WTC11 (cell line): ENCODE data around the gene KLF7. TPM values are rescaled to one million over a fixed set of nuclear protein-coding genes. Genes with fewer than 3 reads are reported as not detected.

ENCODE experiments used
- ATAC-seq: fragments of 200-7000 bp; cut with Tn5 transposase; 2 replicates; pipeline ENCODE4 v1.10.0; 2021; ENCODE audit warnings: mild to moderate bottlenecking, moderate library complexity
- CTCF ChIA-PET: fragments of 300-600 bp; sonication (Branson Sonifier 250); formaldehyde crosslinking; loops from one replicate; lab custom pipeline; 2021; ENCODE audit warnings: antibody characterized with exemption; lab: Charles Lee
- POLR2A ChIA-PET: fragments of 350-600 bp; sonication (Branson Sonifier 250); formaldehyde crosslinking; loops from one replicate; lab custom pipeline; 2021; ENCODE audit warnings: antibody characterized with exemption; lab: Charles Lee
- DNase-seq: peaks from one replicate; pipeline ENCODE4 v3.0.0; 2021; ENCODE audit warnings: low spot score
- H3K27ac Mint-ChIP-seq: 2 replicates; pipeline ENCODE4 v1.8.0; 2021; ENCODE audit warnings: mixed read lengths
- H3K27me3 Mint-ChIP-seq: 2 replicates; pipeline ENCODE4 v1.8.0; 2021; ENCODE audit warnings: low read depth, mild to moderate bottlenecking, moderate library complexity, mixed read lengths
- H3K36me3 Mint-ChIP-seq: 2 replicates; pipeline ENCODE4 v1.8.0; 2021; ENCODE audit warnings: mixed read lengths
- H3K4me1 Mint-ChIP-seq: 2 replicates; pipeline ENCODE4 v1.8.0; 2022; ENCODE audit warnings: mixed read lengths
- H3K4me3 Mint-ChIP-seq: 2 replicates; pipeline ENCODE4 v1.8.0; 2021; ENCODE audit warnings: mild to moderate bottlenecking, moderate library complexity, mixed read lengths
- H3K9me3 Mint-ChIP-seq: 2 replicates; pipeline ENCODE4 v1.8.0; 2021; ENCODE audit warnings: mixed read lengths
- FOXP1 ChIP-seq: sonication (generic); formaldehyde crosslinking; IDR thresholded peaks from 2 replicates; pipeline ENCODE4 v1.8.0; 2022; ENCODE audit warnings: missing genetic modification reagents, mild to moderate bottlenecking, moderate library complexity, borderline replicate concordance
- JAZF1 ChIP-seq: fragments of 250-450 bp; sonication (Bioruptor Pico); IDR thresholded peaks from 2 replicates; pipeline ENCODE4 v1.9.0; 2021; ENCODE audit warnings: moderate library complexity, mild to moderate bottlenecking, inconsistent platforms
- RORB ChIP-seq: fragments of 250-450 bp; sonication (Bioruptor Pico); IDR thresholded peaks from 2 replicates; pipeline ENCODE4 v1.9.0; 2021; ENCODE audit warnings: mild to moderate bottlenecking
- SP1 ChIP-seq: sonication (generic); formaldehyde crosslinking; conservative IDR thresholded peaks from 2 replicates; pipeline ENCODE4 v1.8.1; 2022; ENCODE audit warnings: missing genetic modification reagents
- total RNA-seq: library from RNA; stranded (reverse); gene quantifications from 3 replicates; pipeline ENCODE4 v1.2.3, GENCODE V29; 2021
- TF ChIP-seq, protein P1 (sequence below): sonication (generic); formaldehyde crosslinking; IDR thresholded peaks from 2 replicates; pipeline ENCODE4 v1.8.1; 2023; ENCODE audit warnings: mild to moderate bottlenecking, missing genetic modification reagents
- TF ChIP-seq, protein P2 (sequence below): sonication (generic); formaldehyde crosslinking; IDR thresholded peaks from 2 replicates; pipeline ENCODE4 v1.8.1; 2022; ENCODE audit warnings: mild to moderate bottlenecking, missing genetic modification reagents, moderate library complexity, borderline replicate concordance
- TF ChIP-seq, protein P3 (sequence below): fragments of 250-450 bp; sonication (Bioruptor Pico); IDR thresholded peaks from 2 replicates; pipeline ENCODE4 v1.9.0; 2021; ENCODE audit warnings: mild to moderate bottlenecking
- TF ChIP-seq, protein P4 (sequence below): sonication (generic); formaldehyde crosslinking; IDR thresholded peaks from 2 replicates; pipeline ENCODE4 v1.8.0; 2023; ENCODE audit warnings: mild to moderate bottlenecking, missing genetic modification reagents
- TF ChIP-seq, protein P5 (sequence below): sonication (generic); formaldehyde crosslinking; IDR thresholded peaks from 2 replicates; pipeline ENCODE4 v1.8.1; 2023; ENCODE audit warnings: mild to moderate bottlenecking, missing genetic modification reagents, moderate library complexity
- TF ChIP-seq, protein P6 (sequence below): fragments of 200-600 bp; IDR thresholded peaks from 2 replicates; pipeline ENCODE4 v1.8.0; 2022; ENCODE audit warnings: antibody characterized with exemption

The KLF7 gene
- total RNA-seq, 1 experiment from 2014 or later: 25.4 TPM

DNA sequence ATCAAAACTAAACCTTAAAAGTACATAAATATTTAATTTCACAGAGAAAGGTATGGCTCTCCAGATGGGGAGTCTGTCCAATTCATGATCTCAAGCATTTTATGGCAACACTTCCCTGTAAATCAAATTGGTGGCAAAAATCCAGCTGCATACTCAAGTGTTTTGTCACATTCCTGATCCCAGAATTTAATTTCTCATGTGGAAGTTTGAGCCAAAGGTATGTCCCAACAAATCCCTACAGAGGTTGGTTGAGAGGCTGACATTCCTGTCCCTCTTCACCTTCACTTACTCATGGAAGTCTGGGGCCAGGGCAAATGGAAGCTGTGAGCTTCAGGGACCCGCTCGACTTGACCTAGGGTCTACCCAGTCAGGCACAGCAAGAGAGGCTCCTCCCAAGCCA is 17.7 kb downstream of the KLF7 start (continued):
- TF ChIP-seq, protein P1, sequence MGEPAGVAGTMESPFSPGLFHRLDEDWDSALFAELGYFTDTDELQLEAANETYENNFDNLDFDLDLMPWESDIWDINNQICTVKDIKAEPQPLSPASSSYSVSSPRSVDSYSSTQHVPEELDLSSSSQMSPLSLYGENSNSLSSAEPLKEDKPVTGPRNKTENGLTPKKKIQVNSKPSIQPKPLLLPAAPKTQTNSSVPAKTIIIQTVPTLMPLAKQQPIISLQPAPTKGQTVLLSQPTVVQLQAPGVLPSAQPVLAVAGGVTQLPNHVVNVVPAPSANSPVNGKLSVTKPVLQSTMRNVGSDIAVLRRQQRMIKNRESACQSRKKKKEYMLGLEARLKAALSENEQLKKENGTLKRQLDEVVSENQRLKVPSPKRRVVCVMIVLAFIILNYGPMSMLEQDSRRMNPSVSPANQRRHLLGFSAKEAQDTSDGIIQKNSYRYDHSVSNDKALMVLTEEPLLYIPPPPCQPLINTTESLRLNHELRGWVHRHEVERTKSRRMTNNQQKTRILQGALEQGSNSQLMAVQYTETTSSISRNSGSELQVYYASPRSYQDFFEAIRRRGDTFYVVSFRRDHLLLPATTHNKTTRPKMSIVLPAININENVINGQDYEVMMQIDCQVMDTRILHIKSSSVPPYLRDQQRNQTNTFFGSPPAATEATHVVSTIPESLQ (CRISPR knock-in tag): no peak
- TF ChIP-seq, protein P2, sequence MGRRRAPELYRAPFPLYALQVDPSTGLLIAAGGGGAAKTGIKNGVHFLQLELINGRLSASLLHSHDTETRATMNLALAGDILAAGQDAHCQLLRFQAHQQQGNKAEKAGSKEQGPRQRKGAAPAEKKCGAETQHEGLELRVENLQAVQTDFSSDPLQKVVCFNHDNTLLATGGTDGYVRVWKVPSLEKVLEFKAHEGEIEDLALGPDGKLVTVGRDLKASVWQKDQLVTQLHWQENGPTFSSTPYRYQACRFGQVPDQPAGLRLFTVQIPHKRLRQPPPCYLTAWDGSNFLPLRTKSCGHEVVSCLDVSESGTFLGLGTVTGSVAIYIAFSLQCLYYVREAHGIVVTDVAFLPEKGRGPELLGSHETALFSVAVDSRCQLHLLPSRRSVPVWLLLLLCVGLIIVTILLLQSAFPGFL (CRISPR knock-in tag): no peak
- TF ChIP-seq SP1 (CRISPR knock-in tag): no peak
- TF ChIP-seq, protein P3, sequence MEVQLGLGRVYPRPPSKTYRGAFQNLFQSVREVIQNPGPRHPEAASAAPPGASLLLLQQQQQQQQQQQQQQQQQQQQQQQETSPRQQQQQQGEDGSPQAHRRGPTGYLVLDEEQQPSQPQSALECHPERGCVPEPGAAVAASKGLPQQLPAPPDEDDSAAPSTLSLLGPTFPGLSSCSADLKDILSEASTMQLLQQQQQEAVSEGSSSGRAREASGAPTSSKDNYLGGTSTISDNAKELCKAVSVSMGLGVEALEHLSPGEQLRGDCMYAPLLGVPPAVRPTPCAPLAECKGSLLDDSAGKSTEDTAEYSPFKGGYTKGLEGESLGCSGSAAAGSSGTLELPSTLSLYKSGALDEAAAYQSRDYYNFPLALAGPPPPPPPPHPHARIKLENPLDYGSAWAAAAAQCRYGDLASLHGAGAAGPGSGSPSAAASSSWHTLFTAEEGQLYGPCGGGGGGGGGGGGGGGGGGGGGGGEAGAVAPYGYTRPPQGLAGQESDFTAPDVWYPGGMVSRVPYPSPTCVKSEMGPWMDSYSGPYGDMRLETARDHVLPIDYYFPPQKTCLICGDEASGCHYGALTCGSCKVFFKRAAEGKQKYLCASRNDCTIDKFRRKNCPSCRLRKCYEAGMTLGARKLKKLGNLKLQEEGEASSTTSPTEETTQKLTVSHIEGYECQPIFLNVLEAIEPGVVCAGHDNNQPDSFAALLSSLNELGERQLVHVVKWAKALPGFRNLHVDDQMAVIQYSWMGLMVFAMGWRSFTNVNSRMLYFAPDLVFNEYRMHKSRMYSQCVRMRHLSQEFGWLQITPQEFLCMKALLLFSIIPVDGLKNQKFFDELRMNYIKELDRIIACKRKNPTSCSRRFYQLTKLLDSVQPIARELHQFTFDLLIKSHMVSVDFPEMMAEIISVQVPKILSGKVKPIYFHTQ: no peak
- TF ChIP-seq, all 79 proteins: peak for 0

DNA sequence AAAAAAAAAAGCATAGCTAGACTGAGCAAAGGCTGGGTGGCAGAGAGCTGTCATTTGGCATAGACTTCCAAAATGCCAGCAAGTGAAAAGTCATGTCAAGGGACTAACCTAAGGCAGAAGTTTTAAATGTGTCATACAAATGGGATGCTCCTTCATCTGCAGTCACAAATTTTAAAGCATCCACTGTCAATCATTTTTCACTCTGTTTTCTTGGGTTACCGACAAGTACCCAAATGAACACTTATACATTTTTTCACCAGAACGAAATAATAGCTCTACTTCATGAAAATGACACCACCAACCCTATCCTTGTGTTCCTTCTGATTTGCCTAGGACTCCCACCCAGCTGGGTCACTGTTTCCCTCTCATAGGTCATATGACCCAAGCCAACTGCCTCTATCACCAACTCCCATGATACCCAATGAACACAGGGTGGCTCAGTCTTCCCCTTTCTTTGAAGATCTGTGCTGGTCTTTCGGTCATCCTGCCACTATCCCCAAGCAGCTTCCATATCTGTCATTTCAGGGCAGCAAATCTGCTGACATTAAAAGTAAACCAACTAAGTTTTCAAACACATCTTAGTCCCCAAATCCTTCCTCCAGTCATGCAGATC is 21.5 kb downstream of the KLF7 start:
- ChIA-PET CTCF (interaction anchor here (1.0 to 1.4 kb wide), 2 partner anchors 21 to 154 kb away, joined by 3 to 4 read pairs; partner anchors contain the start of gene KLF7), POLR2A (interaction anchor here (1.3 kb wide), 1 partner anchor 22 kb away, joined by 8 read pairs; the partner anchor contains the start of gene KLF7)
- DNase-seq (no peak), ATAC-seq (no peak)
- TF ChIP-seq, protein P4, sequence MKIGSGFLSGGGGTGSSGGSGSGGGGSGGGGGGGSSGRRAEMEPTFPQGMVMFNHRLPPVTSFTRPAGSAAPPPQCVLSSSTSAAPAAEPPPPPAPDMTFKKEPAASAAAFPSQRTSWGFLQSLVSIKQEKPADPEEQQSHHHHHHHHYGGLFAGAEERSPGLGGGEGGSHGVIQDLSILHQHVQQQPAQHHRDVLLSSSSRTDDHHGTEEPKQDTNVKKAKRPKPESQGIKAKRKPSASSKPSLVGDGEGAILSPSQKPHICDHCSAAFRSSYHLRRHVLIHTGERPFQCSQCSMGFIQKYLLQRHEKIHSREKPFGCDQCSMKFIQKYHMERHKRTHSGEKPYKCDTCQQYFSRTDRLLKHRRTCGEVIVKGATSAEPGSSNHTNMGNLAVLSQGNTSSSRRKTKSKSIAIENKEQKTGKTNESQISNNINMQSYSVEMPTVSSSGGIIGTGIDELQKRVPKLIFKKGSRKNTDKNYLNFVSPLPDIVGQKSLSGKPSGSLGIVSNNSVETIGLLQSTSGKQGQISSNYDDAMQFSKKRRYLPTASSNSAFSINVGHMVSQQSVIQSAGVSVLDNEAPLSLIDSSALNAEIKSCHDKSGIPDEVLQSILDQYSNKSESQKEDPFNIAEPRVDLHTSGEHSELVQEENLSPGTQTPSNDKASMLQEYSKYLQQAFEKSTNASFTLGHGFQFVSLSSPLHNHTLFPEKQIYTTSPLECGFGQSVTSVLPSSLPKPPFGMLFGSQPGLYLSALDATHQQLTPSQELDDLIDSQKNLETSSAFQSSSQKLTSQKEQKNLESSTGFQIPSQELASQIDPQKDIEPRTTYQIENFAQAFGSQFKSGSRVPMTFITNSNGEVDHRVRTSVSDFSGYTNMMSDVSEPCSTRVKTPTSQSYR: no peak
- TF ChIP-seq, protein P5, sequence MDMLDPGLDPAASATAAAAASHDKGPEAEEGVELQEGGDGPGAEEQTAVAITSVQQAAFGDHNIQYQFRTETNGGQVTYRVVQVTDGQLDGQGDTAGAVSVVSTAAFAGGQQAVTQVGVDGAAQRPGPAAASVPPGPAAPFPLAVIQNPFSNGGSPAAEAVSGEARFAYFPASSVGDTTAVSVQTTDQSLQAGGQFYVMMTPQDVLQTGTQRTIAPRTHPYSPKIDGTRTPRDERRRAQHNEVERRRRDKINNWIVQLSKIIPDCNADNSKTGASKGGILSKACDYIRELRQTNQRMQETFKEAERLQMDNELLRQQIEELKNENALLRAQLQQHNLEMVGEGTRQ (CRISPR knock-in tag): peak; percentile 37
- Mint-ChIP-seq H3K4me3 (no peak overlapping the region), H3K27me3 (no peaks in the 10 kb centered on the region), H3K27ac (0 out of 2 replicates have a peak overlapping the region, but pooled peaks have one; percentile 19), H3K36me3 (0 out of 2 replicates have a peak, but pooled peaks cover 5% of the 10 kb centered on the region), H3K4me1 (peaks cover 60% of the 10 kb centered on the region), H3K9me3 (no peaks in the 10 kb centered on the region)

DNA sequence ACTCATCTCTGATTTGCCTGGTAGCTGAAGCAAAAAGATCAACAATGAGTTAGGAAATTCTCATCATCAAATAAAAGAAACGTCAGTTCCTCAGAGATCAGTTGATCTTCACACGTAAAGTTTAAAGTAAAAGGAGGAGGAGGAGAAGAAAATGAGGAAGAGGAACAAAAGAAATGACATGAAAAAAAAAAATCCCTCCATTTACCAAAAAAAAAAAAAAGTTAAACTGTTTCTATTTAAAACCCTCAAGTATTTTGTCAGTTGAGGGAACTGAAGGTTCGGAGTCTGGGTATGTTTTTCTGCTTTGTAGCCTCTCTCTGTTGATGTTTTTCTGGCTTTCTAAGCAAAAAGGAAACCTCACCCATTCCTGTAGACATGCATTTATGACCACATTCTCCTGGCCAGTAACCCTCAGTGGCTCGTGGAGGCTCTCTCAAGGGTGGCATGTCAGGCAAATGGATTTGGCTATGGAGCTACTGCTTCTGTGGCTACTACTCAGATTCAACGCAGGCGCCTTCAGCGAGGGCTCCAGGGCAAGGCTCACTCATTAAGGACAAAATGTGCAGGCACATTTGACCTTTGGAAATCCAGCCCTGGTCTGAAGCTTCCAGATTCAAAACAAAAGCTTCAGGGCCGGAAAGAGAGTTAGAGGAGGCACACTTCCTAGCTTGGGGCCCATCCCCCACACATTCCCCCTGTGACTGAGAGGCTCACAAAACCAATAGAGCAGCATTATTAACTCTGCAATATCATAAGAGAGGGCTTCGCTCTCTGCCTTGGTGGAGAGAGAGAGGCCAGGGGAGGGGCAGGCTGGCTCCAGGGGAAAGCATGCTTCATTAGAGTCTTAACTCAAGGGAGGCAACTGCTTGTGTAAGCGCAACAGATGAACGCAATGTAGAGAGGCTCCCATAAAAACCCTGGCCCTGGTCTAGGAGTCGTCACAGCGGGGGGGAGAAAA is 22.3 kb downstream of the KLF7 start:
- Mint-ChIP-seq H3K27me3 (no peaks in the 10 kb centered on the region), H3K9me3 (no peaks in the 10 kb centered on the region), H3K36me3 (peaks cover 7% of the 10 kb centered on the region; the same call in 1 of the 2 replicates), H3K4me1 (peaks cover 60% of the 10 kb centered on the region), H3K27ac (peak overlapping the region; percentile 46), H3K4me3 (no peak overlapping the region)
- ChIA-PET POLR2A (interaction anchor here (1.2 to 1.3 kb wide), 2 partner anchors 19 to 23 kb away, joined by 3 to 8 read pairs; partner anchors contain the start of gene KLF7), CTCF (interaction anchor here (0.5 to 1.4 kb wide), 4 partner anchors 8 to 675 kb away, joined by 3 to 4 read pairs (median 3); partner anchors contain the start of gene KLF7)
- DNase-seq: no peak
- peak; percentile 56 for ATAC-seq
- TF ChIP-seq RORB (CRISPR knock-in tag): no peak
- TF ChIP-seq FOXP1 (CRISPR knock-in tag): no peak
- TF ChIP-seq, protein P2 (CRISPR knock-in tag): no peak
- TF ChIP-seq, protein P6, sequence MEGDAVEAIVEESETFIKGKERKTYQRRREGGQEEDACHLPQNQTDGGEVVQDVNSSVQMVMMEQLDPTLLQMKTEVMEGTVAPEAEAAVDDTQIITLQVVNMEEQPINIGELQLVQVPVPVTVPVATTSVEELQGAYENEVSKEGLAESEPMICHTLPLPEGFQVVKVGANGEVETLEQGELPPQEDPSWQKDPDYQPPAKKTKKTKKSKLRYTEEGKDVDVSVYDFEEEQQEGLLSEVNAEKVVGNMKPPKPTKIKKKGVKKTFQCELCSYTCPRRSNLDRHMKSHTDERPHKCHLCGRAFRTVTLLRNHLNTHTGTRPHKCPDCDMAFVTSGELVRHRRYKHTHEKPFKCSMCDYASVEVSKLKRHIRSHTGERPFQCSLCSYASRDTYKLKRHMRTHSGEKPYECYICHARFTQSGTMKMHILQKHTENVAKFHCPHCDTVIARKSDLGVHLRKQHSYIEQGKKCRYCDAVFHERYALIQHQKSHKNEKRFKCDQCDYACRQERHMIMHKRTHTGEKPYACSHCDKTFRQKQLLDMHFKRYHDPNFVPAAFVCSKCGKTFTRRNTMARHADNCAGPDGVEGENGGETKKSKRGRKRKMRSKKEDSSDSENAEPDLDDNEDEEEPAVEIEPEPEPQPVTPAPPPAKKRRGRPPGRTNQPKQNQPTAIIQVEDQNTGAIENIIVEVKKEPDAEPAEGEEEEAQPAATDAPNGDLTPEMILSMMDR: no peak
- no peak for TF ChIP-seq JAZF1 (CRISPR knock-in tag)
